Spleen (tissue), 7 donors: ENCODE results near the gene ALK.

ENCODE experiments used
- POLR2A ChIP-seq, 3 donors: fragments of 450-650 bp; IDR thresholded peaks; one replicate each; pipeline ENCODE4 v1.5.1; 2017; ENCODE audit warnings: antibody characterized with exemption in 3 of 3, mild to moderate bottlenecking in 1 of 3
- TF ChIP-seq, protein P1 (sequence below), 11 experiments: fragments of 200-600 bp in 7 of 11; fragments of 450-650 bp in 4 of 11; sonication (generic) in 4 of 11; IDR thresholded peaks in 8 of 11; conservative IDR thresholded peaks in 3 of 11; 1 replicate in 7 of 11; 2 replicates in 4 of 11; pipeline versions ENCODE4 v1.4.0 to v1.8.0; 2016 to 2021; ENCODE audit warnings: antibody characterized with exemption in 11 of 11, inconsistent platforms in 4 of 11, mild to moderate bottlenecking in 1 of 11
- donor health status: DM: no; HTN: no; CAD: no; lungs with moderate emphysema.
- donor health status: DM: no; HTN: no; CAD: no.
- donor health status: DM: no; HTN: no; CAD: no.

DNA sequence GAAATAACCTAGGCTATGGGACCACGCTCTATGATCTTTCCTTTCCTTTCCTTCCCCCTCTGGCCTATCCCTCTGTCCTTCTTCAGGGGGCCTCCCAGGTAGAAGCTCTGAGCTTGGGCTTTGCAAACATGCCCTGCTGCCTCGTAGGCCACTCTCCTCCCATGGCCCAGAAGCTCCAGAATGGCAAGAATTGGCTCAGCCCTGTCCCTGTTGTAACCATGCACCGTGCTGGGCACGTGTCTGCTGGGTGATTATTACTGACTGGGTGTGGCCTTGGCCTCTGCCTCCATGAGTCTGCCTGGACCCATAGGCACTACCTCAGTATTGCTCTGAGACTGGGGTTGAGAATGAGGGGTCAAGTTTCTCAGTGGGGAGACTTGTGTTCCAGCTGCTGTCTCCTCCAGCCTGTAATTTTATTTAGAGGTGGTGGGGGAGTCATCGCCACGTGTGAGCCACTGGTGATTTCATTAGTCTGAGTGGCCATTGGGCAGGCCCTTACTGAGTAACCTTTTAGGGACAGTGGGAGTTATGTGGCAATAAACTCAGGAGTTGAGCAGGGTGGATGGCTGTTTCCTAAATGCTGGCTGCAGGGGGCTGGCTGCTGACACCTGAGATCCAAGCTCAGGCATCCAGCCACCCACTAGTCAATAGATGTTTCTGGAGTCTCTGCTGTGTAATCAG, 648.2 kb downstream of the ALK start:
- TF ChIP-seq, protein P1, sequence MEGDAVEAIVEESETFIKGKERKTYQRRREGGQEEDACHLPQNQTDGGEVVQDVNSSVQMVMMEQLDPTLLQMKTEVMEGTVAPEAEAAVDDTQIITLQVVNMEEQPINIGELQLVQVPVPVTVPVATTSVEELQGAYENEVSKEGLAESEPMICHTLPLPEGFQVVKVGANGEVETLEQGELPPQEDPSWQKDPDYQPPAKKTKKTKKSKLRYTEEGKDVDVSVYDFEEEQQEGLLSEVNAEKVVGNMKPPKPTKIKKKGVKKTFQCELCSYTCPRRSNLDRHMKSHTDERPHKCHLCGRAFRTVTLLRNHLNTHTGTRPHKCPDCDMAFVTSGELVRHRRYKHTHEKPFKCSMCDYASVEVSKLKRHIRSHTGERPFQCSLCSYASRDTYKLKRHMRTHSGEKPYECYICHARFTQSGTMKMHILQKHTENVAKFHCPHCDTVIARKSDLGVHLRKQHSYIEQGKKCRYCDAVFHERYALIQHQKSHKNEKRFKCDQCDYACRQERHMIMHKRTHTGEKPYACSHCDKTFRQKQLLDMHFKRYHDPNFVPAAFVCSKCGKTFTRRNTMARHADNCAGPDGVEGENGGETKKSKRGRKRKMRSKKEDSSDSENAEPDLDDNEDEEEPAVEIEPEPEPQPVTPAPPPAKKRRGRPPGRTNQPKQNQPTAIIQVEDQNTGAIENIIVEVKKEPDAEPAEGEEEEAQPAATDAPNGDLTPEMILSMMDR (IDR thresholded peaks at IDR 0.05 in 8 of 11, conservative IDR thresholded peaks at IDR 0.05 in 3 of 11): no peak
- no peak for TF ChIP-seq POLR2A (IDR thresholded peaks at IDR 0.05)
